CD4-positive, alpha-beta memory T cell (primary cell): ENCODE data around the gene SEC16A. TPM values are rescaled to one million over a fixed set of nuclear protein-coding genes. Genes with fewer than 3 reads are reported as not detected.

Experiments used
- CTCF ChIA-PET: fragments of 350-600 bp; sonication (Branson Sonifier 250); formaldehyde crosslinking; loops from one replicate; lab custom pipeline; 2021; ENCODE audit warnings: inconsistent platforms; ENCODE audit not compliant: partially characterized antibody; lab: Charles Lee
- POLR2A ChIA-PET: fragments of 350-600 bp; sonication (Branson Sonifier 250); formaldehyde crosslinking; loops from one replicate; lab custom pipeline; 2021; ENCODE audit not compliant: partially characterized antibody; lab: Charles Lee
- DNase-seq, 5 donors: peaks; one replicate each; pipeline versions ENCODE4 v3.0.0 to v3.0.0-alpha.2; 2020 to 2022; ENCODE audit warnings: mixed read lengths in 1 of 5
- H3K27ac ChIP-seq: one replicate; pipeline ENCODE4 v1.7.0; 2013; ENCODE audit warnings: low read depth, low read length
- H3K27me3 ChIP-seq: 2 replicates; pipeline ENCODE4 v1.7.0; 2013; ENCODE audit warnings: mild to moderate bottlenecking, low read length, moderate library complexity; ENCODE audit not compliant: insufficient read depth
- H3K36me3 ChIP-seq: 2 replicates; pipeline ENCODE4 v1.7.0; 2013; ENCODE audit warnings: mild to moderate bottlenecking, low read length, moderate library complexity; ENCODE audit not compliant: insufficient read depth
- H3K4me1 ChIP-seq: 2 replicates; pipeline ENCODE4 v1.7.0; 2013; ENCODE audit warnings: mild to moderate bottlenecking, low read length, moderate library complexity; ENCODE audit not compliant: insufficient read depth
- H3K4me3 ChIP-seq, 2 donors: one replicate each; pipeline ENCODE4 v1.7.0; 2013; ENCODE audit warnings: low read length in 2 of 2, mild to moderate bottlenecking in 1 of 2
- H3K9me3 ChIP-seq, 2 donors: one replicate each; pipeline ENCODE4 v1.7.0; 2013; ENCODE audit warnings: low read length in 2 of 2, control low read depth in 1 of 2; ENCODE audit not compliant: control insufficient read depth in 1 of 2
- H3K27ac Mint-ChIP-seq, 7 donors: one replicate each; pipeline ENCODE4 v1.8.0; 2020 to 2021; ENCODE audit warnings: mixed read lengths in 7 of 7, mild to moderate bottlenecking in 6 of 7, inconsistent platforms in 3 of 7, moderate library complexity in 3 of 7
- H3K27me3 Mint-ChIP-seq, 2 donors: one replicate each; pipeline ENCODE4 v1.8.0; 2020 to 2021; ENCODE audit warnings: mixed read lengths in 2 of 2
- H3K36me3 Mint-ChIP-seq, 2 donors: one replicate each; pipeline ENCODE4 v1.8.0; 2020 to 2021; ENCODE audit warnings: mixed read lengths in 2 of 2, inconsistent platforms in 1 of 2, mild to moderate bottlenecking in 1 of 2
- H3K4me1 Mint-ChIP-seq, 4 donors: one replicate each; pipeline ENCODE4 v1.8.0; 2020 to 2021; ENCODE audit warnings: mixed read lengths in 4 of 4, mild to moderate bottlenecking in 1 of 4
- H3K4me3 Mint-ChIP-seq, 8 donors: one replicate each; pipeline ENCODE4 v1.8.0; 2020 to 2021; ENCODE audit warnings: mixed read lengths in 8 of 8, mild to moderate bottlenecking in 7 of 8, moderate library complexity in 6 of 8, inconsistent platforms in 3 of 8
- H3K9me3 Mint-ChIP-seq, 8 donors: one replicate each; pipeline ENCODE4 v1.8.0; 2020 to 2021; ENCODE audit warnings: mixed read lengths in 8 of 8, mild to moderate bottlenecking in 5 of 8, inconsistent platforms in 3 of 8, moderate library complexity in 1 of 8
- intact Hi-C: fragments of 100-400 bp; cut with micrococcal nuclease; formaldehyde crosslinking; loops from one replicate; pipeline ENCODE4 v1.15.1; 2023
- polyA plus RNA-seq, 2 donors: library from polyadenylated mRNA; unstranded; fragments of 300-500 nt; fragmentation: Illumina TruSeq; gene quantifications; one replicate each; pipeline ENCODE4 v1.2.3, GENCODE V29; 2021
- total RNA-seq, 2 experiments: library from RNA; stranded (reverse); gene quantifications; one replicate each; pipeline ENCODE4 v1.2.3, GENCODE V29; 2021

Gene SEC16A
- total and polyA plus RNA-seq, 4 experiments from 2014 or later = 6.6 to 87.7 (median 61.1) TPM

DNA sequence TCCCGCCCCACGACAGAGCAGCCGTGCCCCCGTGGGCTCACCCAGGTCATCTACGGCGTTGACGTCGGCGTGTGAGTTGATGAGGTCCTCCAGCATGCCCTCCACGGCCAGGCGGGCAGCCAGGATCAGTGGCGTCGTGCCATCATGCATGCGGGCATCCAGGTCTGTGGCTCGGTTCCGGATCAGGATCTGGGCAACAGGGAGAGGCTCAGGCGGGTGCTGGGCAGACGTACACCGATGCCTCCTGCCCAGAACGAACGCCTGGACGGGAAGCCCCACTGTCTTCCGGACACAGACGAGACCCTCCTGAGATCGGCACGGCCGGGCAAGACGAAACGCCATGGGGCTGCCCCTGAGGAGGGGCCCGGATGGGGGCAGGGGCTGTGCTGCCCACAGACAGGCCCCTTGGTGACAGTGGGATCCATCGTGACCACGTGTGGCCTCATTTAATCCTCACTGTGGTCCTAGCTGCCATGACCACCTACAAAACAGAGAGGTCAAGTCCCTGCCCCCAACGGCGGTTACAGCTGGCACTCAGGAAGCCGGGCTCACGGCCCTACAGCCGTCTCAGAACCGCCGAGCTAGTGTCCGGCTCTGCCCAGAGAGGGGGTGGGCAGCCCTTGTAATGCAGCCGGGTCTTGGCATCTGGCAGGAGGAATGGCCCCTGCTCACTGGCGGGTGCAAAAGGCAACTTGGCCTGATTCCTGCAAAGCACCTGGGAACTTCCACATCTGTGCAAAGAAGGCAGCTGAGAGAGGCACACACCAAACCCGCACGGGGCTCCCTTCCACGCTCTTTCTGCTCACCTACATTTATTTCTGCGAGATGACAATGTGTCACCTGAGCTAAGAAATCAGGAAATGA lies 16.5 kb upstream of the SEC16A start:
- Mint-ChIP-seq H3K4me3 (no peak overlapping the region), H3K27me3 (no peaks in the 10 kb centered on the region), H3K9me3 (no peaks in the 10 kb centered on the region), H3K36me3 (peaks cover 12 to 36% of the 10 kb centered on the region in 2 donors), H3K4me1 (no peaks in the 10 kb centered on the region), H3K27ac (no peak overlapping the region)
- no peaks in the 10 kb centered on the region for H3K9me3 ChIP-seq
- H3K4me3 ChIP-seq = no peak overlapping the region
- H3K27me3 ChIP-seq = no peaks in the 10 kb centered on the region
- CTCF ChIA-PET = no interaction called here
- H3K36me3 ChIP-seq = peaks cover 32% of the 10 kb centered on the region
- no peaks in the 10 kb centered on the region for H3K4me1 ChIP-seq
- H3K27ac ChIP-seq = no peak overlapping the region
- no peak for DNase-seq
- POLR2A ChIA-PET = no interaction called here
- intact Hi-C loops = no loop called here

DNA sequence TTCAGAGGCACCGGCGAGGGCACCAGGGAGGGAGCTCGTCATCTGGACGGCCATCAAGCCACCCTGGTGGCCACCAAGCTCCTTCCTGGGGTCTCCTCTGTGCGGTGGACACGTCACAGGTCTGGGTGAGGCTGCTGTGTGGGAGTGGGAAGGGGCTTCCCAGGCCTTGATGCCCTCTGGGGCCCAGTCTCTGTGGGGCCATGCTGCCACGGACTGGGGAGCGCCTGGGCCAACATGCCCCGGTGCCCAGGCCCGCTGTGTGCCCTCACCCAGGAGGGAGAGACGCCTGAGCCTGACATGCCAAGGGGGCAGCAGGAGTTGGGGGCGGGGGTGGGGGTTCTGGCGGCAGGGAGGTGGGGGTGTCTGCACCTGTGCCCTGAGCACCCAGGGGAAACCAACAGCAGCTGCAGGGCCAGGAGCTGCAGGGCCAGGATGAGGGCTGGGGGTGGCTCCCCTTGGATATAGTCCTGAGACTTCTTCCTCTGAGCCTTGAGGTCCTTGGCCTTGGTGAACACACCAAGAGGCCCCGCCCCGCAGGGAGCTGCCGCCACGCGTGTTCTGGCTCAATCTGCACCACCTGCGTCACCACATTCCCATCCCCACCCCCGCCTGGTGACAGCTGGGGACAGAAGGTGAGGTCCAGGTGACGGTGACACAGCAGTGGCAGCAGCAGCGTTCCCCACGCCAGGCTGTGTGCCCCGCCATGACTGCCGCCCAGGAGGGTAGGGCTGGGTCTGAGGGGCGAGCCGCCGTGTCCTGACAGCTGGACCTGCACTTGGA lies 15.3 kb upstream of the SEC16A start:
- Mint-ChIP-seq H3K4me3 (no peak overlapping the region), H3K27ac (no peak overlapping the region), H3K4me1 (no peaks in the 10 kb centered on the region), H3K27me3 (no peaks in the 10 kb centered on the region), H3K9me3 (no peaks in the 10 kb centered on the region), H3K36me3 (peaks cover 12 to 36% of the 10 kb centered on the region in 2 donors)
- Histone ChIP-seq H3K9me3 (no peaks in the 10 kb centered on the region), H3K27ac (no peak overlapping the region), H3K4me3 (no peak overlapping the region), H3K4me1 (no peaks in the 10 kb centered on the region), H3K27me3 (no peaks in the 10 kb centered on the region), H3K36me3 (peaks cover 20% of the 10 kb centered on the region)
- intact Hi-C loops = no loop called here
- ChIA-PET CTCF (no interaction called here), POLR2A (interaction anchor here (1.0 kb wide), 1 partner anchor 47 kb away, joined by 3 read pairs; no protein-coding TSS in a partner anchor)
- no peak for DNase-seq

DNA sequence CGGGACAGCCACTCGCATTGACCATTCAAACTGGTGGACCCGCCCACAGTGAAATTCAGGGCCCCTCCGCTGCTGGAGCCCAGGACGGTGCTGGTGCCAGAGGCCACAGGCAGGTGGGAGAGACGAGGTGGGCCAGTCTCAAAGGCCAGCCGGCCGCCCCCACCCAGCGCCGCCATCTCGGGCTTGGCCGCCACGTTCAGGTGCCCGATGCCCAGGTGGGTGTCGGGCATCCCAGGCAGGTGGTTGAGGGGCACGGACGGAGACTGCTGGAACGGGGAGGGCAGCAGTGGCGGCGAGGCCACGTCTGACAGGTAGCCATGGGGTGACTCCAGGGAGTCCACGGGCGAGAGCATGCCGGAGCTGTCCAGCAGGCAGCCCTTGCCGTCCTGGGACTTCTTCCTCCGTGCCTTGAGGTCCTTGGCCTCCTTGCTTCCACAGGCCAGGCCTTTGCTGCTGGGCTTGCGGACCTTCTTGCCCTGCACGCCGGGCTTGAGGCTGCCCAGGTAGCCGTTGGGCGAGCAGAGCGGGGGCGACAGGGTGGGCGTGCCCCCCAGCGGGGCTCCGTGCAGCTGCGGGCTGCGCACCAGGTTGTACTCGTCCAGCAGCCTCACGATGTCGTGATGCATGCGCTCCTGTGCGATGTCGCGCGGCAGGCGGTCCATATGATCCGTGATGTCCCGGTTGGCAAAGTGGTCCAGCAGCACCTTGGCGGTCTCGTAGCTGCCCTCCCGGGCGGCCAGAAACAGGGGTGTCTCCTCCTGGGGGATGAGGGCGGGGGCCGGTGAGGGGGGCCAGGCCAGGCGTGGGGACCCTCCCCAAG lies 14.2 kb upstream of the SEC16A start:
- intact Hi-C loops = no loop called here
- no peak overlapping the region for H3K4me3 ChIP-seq
- H3K27ac ChIP-seq = no peak overlapping the region
- no peaks in the 10 kb centered on the region for H3K4me1 ChIP-seq
- Mint-ChIP-seq H3K27me3 (no peaks in the 10 kb centered on the region), H3K27ac (no peak overlapping the region), H3K4me1 (no peaks in the 10 kb centered on the region), H3K36me3 (peaks cover 8 to 32% of the 10 kb centered on the region in 2 donors), H3K9me3 (no peaks in the 10 kb centered on the region), H3K4me3 (no peak overlapping the region)
- H3K9me3 ChIP-seq = no peaks in the 10 kb centered on the region
- CTCF ChIA-PET = no interaction called here
- H3K27me3 ChIP-seq = no peaks in the 10 kb centered on the region
- no peak for DNase-seq
- POLR2A ChIA-PET = no interaction called here
- H3K36me3 ChIP-seq = peaks cover 19% of the 10 kb centered on the region

DNA sequence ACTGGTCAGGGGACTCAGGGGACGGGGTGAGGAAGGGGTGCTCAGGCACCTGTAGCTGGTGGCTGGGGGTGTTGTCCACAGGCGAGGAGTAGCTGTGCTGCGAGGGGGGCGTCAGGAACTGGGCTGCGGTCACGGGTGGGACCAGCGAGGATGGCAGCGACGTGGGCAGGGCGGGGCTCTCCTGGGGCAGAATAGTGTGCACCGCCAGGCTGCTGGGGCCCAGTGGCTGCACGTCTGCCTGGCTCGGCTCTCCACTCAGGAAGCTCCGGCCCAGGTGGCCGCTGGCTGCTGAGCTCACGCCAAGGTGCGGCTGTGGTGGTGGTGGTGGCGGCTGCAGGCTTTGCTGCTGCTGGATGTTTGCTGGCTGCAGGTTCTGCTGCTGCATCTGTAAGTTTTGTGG lies 13.3 kb upstream of the SEC16A start:
- Mint-ChIP-seq H3K9me3 (no peaks in the 10 kb centered on the region), H3K4me3 (no peak overlapping the region), H3K27ac (no peak overlapping the region), H3K4me1 (no peaks in the 10 kb centered on the region), H3K36me3 (peaks cover 4 to 28% of the 10 kb centered on the region in 2 donors), H3K27me3 (no peaks in the 10 kb centered on the region)
- Histone ChIP-seq H3K27ac (no peak overlapping the region), H3K27me3 (no peaks in the 10 kb centered on the region), H3K36me3 (peaks cover 19% of the 10 kb centered on the region), H3K9me3 (no peaks in the 10 kb centered on the region), H3K4me3 (no peak overlapping the region), H3K4me1 (no peaks in the 10 kb centered on the region)
- ChIA-PET CTCF (no interaction called here), POLR2A (no interaction called here)
- intact Hi-C loops = no loop called here
- DNase-seq = no peak

DNA sequence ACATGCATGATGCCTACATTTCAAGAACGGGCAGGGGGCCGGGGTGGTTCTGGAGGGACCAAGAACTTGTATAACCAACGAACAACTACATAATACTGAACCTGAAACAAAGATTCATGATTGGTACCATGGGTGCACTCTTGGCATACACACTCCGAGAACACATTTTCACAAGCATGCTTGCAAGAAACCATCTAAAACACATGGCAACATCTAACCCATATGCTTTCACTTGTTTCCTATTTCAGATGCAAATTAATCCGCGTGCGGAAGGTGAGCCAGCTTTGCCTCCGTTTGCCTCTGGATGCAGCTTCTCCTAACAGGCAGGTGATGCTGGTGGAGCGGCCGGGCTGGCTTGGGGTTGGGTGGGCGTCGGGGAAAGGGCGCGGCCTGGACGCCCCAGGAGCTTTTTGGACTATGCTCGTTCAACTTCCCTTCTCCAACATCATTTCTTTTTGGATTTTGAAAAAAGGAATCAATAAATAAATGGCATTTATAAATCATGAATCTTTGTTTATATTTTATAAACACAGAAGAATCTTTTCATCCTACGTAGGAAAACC lies 12.5 kb upstream of the SEC16A start:
- Histone ChIP-seq H3K4me1 (no peaks in the 10 kb centered on the region), H3K4me3 (no peak overlapping the region), H3K27me3 (no peaks in the 10 kb centered on the region), H3K27ac (no peak overlapping the region), H3K9me3 (no peaks in the 10 kb centered on the region), H3K36me3 (peaks cover 12% of the 10 kb centered on the region)
- POLR2A ChIA-PET = no interaction called here
- no peak overlapping the region for H3K4me3 Mint-ChIP-seq
- intact Hi-C loops = no loop called here
- no peak overlapping the region for H3K27ac Mint-ChIP-seq
- CTCF ChIA-PET = interaction anchor here (0.9 kb wide), 1 partner anchor 9 kb away, joined by 4 read pairs; no protein-coding TSS in a partner anchor
- H3K36me3 Mint-ChIP-seq = peaks cover 4 to 25% of the 10 kb centered on the region in 2 donors
- no peaks in the 10 kb centered on the region for H3K4me1 Mint-ChIP-seq
- no peaks in the 10 kb centered on the region for H3K9me3 Mint-ChIP-seq
- no peaks in the 10 kb centered on the region for H3K27me3 Mint-ChIP-seq
- DNase-seq = no peak

DNA sequence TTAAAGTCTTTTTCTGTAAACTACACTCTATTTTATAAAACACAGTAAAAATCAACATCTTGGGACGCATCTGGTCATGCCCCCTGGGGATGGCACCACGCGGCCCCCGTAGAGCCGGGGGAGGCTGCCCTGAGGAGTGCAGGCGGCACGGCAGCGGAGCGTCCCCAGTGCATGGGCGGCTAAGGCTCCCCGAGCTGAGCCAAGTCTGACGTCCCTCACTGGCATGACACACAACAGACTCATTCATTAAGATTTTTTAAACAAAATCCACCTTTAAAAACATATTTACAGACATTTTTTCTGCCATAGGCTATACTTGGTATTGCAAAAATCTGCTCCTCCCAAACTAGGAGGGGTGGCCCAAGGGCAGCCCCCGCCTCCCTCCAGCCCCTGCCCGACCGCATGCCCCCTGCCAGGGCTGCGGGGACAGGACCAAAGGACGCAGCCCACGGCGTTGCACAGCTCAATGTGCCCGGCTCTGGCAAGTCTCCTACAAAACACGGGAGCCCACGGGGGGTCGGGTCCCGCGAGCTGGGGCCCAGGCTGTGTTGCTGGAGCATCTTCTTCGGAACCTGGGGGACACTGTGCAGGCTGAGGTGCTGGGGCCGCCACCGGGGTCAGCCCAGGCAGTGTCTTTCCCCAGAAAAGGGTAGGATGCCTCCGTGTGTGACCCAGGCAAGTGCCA lies 11.8 kb upstream of the SEC16A start:
- no peaks in the 10 kb centered on the region for H3K4me1 ChIP-seq
- ChIA-PET POLR2A (no interaction called here), CTCF (interaction anchor here (0.9 kb wide), 1 partner anchor 9 kb away, joined by 4 read pairs; no protein-coding TSS in a partner anchor)
- Mint-ChIP-seq H3K27me3 (no peaks in the 10 kb centered on the region), H3K9me3 (no peaks in the 10 kb centered on the region), H3K4me1 (no peaks in the 10 kb centered on the region), H3K4me3 (no peak overlapping the region), H3K27ac (no peak overlapping the region), H3K36me3 (peaks cover 4 to 20% of the 10 kb centered on the region in 2 donors)
- no peak for DNase-seq
- no peak overlapping the region for H3K4me3 ChIP-seq
- no peaks in the 10 kb centered on the region for H3K27me3 ChIP-seq
- intact Hi-C loops = no loop called here
- H3K36me3 ChIP-seq = peaks cover 7% of the 10 kb centered on the region
- H3K27ac ChIP-seq = no peak overlapping the region
- H3K9me3 ChIP-seq = no peaks in the 10 kb centered on the region
